ENCODE data around the gene SMIM13.

DNA sequence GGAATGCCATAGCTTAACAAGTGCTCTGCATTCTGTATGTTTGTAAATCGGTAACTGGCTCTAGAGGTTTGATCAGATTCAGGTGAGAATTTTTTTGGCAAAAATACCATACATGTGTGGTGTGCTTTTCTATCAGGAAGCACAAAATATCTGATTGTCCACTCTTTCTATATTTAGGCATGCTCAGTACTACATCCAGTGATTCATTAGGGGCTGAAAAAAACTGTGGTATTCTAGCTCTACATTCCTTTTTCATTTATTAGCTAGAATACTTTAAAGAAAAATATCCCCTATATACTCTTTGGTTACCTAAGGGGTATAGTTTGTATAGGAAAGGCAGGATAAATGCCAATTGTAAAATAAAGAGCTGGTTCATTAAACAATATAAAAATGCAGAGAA is 38.9 kb upstream of the SMIM13 start:
- TF ChIP-seq, protein P1, sequence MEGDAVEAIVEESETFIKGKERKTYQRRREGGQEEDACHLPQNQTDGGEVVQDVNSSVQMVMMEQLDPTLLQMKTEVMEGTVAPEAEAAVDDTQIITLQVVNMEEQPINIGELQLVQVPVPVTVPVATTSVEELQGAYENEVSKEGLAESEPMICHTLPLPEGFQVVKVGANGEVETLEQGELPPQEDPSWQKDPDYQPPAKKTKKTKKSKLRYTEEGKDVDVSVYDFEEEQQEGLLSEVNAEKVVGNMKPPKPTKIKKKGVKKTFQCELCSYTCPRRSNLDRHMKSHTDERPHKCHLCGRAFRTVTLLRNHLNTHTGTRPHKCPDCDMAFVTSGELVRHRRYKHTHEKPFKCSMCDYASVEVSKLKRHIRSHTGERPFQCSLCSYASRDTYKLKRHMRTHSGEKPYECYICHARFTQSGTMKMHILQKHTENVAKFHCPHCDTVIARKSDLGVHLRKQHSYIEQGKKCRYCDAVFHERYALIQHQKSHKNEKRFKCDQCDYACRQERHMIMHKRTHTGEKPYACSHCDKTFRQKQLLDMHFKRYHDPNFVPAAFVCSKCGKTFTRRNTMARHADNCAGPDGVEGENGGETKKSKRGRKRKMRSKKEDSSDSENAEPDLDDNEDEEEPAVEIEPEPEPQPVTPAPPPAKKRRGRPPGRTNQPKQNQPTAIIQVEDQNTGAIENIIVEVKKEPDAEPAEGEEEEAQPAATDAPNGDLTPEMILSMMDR (IDR thresholded peaks at IDR 0.05): no peak
- no peak for TF ChIP-seq POLR2A (IDR thresholded peaks at IDR 0.05)

Data from esophagus squamous epithelium (tissue), 4 donors.